A549 treated with GW870086 at 1 μM for 4 hours (cell line): ENCODE data around the gene HDC. TPM values are rescaled to one million over a fixed set of nuclear protein-coding genes. Genes with fewer than 3 reads are reported as not detected.

Experiments
- total RNA-seq: library from RNA; stranded (reverse); fragments of 200-300 nt; extraction: Qiagen RNA extraction; gene quantifications from 5 replicates; pipeline ENCODE4 v1.2.3, GENCODE V29; 2022; ENCODE audit warnings: low read depth

Gene HDC, protein sequence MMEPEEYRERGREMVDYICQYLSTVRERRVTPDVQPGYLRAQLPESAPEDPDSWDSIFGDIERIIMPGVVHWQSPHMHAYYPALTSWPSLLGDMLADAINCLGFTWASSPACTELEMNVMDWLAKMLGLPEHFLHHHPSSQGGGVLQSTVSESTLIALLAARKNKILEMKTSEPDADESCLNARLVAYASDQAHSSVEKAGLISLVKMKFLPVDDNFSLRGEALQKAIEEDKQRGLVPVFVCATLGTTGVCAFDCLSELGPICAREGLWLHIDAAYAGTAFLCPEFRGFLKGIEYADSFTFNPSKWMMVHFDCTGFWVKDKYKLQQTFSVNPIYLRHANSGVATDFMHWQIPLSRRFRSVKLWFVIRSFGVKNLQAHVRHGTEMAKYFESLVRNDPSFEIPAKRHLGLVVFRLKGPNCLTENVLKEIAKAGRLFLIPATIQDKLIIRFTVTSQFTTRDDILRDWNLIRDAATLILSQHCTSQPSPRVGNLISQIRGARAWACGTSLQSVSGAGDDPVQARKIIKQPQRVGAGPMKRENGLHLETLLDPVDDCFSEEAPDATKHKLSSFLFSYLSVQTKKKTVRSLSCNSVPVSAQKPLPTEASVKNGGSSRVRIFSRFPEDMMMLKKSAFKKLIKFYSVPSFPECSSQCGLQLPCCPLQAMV
- 0.07 to 0.17 TPM (median 0.09 TPM) in 4 of 5 replicates, not detected in the other for total RNA-seq

DNA sequence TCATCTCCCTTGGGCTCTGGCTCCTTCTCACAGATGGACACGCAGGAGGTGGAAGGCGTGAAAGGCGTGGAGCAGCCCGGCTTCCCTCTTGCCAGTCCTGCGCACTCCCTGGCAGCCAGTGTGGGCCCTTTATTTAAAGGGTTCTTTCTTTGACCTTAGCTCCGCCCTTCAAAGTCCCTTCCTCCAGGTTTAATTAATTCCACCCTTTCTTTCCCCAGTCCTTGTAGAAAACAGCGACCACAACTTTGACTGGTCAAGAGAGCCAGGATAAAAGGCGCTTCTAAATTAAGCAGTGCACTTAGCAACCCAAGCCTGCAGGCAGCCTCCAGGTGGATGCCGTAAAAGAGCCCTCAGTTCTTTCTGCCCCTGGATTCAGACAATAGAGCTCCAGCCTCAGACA, at the start of gene HDC:
Gene HDC (minus strand): TSS at position 107 of the 400 bp plus-strand sequence. CDS start 103 bp downstream, at position 4.

Other genes with a start within 250 kb of the HDC start
- 0.57 to 1.4 TPM (median 0.63 TPM) in 5 replicates for gene ATP8B4, start 146.5 kb downstream of the HDC start, total RNA-seq
- gene SLC27A2, start 83.5 kb downstream of the HDC start, total RNA-seq, result 26.6 to 32.2 TPM (median 29.2 TPM) in 5 replicates
- 28.5 to 36.6 TPM (median 35.5 TPM) in 5 replicates for gene GABPB1, start 89.5 kb upstream of the HDC start, total RNA-seq
- gene USP8, start 158.7 kb upstream of the HDC start, total RNA-seq, result 35.5 to 53.6 TPM (median 43.5 TPM) in 5 replicates